Rectal smooth muscle tissue (tissue), 1 donor: ENCODE measurements around the gene IQSEC3.
"Not testable (repeated sequence)": the region's sequence is repeated elsewhere in the genome, so short reads cannot be mapped to it uniquely, and the experiment has no call there.

Source experiments
- H3K27ac ChIP-seq: one replicate; pipeline ENCODE4 v1.7.0; 2013; ENCODE audit warnings: low read depth, low read length, inconsistent platforms
- H3K27me3 ChIP-seq: one replicate; pipeline ENCODE4 v1.7.0; 2013; ENCODE audit warnings: low read length; ENCODE audit not compliant: control insufficient read depth, insufficient read depth
- H3K36me3 ChIP-seq: one replicate; pipeline ENCODE4 v1.7.0; 2013; ENCODE audit warnings: low read length; ENCODE audit not compliant: control insufficient read depth, insufficient read depth
- H3K4me1 ChIP-seq: one replicate; pipeline ENCODE4 v1.7.0; 2013; ENCODE audit warnings: low read length; ENCODE audit not compliant: control insufficient read depth, insufficient read depth
- H3K4me3 ChIP-seq: one replicate; pipeline ENCODE4 v1.7.0; 2013; ENCODE audit warnings: low read length
- H3K9ac ChIP-seq: one replicate; pipeline ENCODE4 v1.7.0; 2013; ENCODE audit warnings: low read length

The IQSEC3 gene

DNA sequence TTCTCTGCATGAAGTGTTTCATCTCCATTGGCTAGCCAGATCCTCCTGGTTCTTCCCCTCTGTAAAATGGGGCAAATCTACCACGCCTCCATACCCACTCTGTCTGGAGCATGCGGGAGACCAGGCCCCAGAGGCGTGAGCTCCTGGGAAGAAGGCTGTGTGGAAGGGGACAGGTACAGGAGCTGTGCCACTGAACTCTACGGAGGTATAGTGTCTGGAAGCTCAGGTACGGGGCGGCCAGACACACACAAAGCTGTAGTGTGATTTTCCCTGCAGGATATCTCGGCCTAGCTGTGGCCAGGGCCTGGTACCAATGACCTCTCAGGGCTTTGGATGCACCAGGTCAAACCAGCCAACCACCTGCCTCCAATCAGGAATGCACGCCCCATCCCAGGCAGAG is 10.0 kb downstream of the IQSEC3 start:
- not testable (repeated sequence) for H3K4me1 ChIP-seq, H3K27me3 ChIP-seq, H3K9ac ChIP-seq

GRCh38 chr12:77101-77719 is 10.6 kb downstream of the IQSEC3 start:
- H3K9ac ChIP-seq, H3K4me3 ChIP-seq, H3K4me1 ChIP-seq, H3K27ac ChIP-seq, H3K27me3 ChIP-seq, H3K36me3 ChIP-seq: not testable (repeated sequence)

More for the DNA sequence above, 10.0 kb downstream of the IQSEC3 start:
- H3K4me3 ChIP-seq, H3K36me3 ChIP-seq, H3K27ac ChIP-seq: not testable (repeated sequence)

DNA sequence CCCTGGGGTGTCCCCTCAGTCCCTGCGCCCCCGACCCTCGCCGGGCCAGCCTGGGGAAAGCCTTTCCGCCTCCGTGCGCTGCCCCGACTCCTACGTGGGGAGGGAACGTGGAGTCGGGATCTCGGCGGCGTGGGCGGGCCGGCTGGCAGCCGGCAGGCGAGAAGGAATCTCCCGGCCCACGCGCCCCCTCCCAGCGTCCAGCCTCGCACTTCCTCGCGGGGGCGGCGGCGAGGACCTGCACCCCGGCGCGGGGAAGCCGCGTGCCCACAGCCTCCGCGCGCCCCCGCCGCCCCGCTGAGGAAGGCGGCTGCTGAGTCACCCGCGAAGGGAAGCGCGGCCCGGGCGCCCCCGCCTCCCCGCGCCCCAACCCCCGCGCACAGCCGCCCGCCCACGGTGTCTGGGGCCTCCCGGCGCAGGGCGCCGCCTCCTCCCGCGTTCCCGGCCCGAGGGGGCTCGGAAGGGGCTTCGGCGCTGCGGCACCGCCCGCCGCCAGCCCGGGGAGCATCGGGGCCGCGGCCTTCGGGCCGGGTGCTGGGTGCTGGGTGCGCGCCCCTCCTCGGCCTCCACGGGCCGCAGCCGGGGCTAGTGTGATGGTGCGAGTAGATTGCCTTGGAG is 11.3 kb downstream of the IQSEC3 start:
- H3K9ac ChIP-seq, H3K36me3 ChIP-seq, H3K4me1 ChIP-seq, H3K27me3 ChIP-seq, H3K27ac ChIP-seq, H3K4me3 ChIP-seq: not testable (repeated sequence)

GRCh38 chr12:78981-79380 is 12.4 kb downstream of the IQSEC3 start:
- Histone ChIP-seq H3K27ac (no peak overlapping the region), H3K27me3 (peaks cover 6% of the 10 kb centered on the region), H3K4me1 (no peaks in the 10 kb centered on the region), H3K9ac (no peak overlapping the region), H3K36me3 (no peaks in the 10 kb centered on the region), H3K4me3 (no peak overlapping the region)

- no peaks in the 10 kb centered on the region for H3K4me1 ChIP-seq
- H3K27me3 ChIP-seq = peaks cover 6% of the 10 kb centered on the region
- no peak overlapping the region for H3K27ac ChIP-seq
Observed at GRCh38 chr12:80681-81190, 14.2 kb downstream of the IQSEC3 start.

DNA sequence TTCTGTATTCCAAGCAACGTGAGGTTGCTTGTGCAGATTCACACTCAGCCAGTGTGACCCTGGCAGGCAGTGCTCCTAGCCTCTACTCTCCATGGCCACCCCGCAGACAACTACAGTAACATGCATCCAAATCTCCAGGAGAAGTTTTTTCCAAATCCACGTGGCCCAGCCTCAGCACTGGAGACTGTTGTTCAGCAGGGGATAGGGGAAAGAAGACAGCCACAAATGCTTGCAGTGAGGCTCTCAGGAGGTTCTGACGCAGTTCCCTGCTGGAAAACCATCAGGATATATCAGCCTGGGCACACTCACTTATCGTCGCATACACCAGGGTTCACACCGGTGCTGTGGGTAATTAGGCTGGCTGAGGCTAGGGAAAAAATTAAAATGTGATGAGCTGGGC is 16.2 kb downstream of the IQSEC3 start:
- no peaks in the 10 kb centered on the region for H3K4me1 ChIP-seq
- no peaks in the 10 kb centered on the region for H3K36me3 ChIP-seq
- peaks cover 3% of the 10 kb centered on the region for H3K27me3 ChIP-seq
- H3K4me3 ChIP-seq = no peak overlapping the region
- H3K9ac ChIP-seq = no peak overlapping the region
- no peak overlapping the region for H3K27ac ChIP-seq

More at GRCh38 chr12:80681-81190, 14.2 kb downstream of the IQSEC3 start:
- H3K36me3 ChIP-seq = no peaks in the 10 kb centered on the region
- H3K9ac ChIP-seq = no peak overlapping the region
- H3K4me3 ChIP-seq = no peak overlapping the region

GRCh38 chr12:84056-84455 is 17.5 kb downstream of the IQSEC3 start:
- Histone ChIP-seq H3K9ac (no peak overlapping the region), H3K4me1 (no peaks in the 10 kb centered on the region), H3K27ac (no peak overlapping the region), H3K36me3 (no peaks in the 10 kb centered on the region), H3K4me3 (no peak overlapping the region), H3K27me3 (peaks cover 3% of the 10 kb centered on the region)

DNA sequence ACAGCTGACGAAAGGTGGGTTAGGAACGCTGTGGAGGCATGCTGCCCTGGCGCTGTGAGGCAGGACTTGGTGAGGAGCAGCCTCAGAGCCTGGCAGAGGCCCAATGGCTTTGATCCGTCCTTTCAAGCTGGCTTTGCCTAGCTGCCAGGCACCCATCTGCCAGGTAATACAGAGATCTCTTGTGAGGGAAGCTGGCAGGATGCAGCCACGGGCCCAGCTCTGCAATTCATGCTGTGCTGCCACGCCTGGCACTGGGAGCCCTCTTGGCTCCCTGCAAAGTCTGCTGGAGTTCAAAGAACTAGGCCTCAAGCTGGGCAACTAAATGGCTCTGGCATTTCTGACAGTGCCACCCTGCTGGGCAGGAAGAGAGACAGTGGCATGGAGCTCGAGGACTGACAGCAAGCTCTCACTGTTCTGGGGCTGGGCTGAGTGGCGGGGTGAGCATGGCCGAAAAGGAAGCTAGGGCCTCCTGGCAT is 18.7 kb downstream of the IQSEC3 start:
- Histone ChIP-seq H3K27me3 (peaks cover 3% of the 10 kb centered on the region), H3K4me1 (no peaks in the 10 kb centered on the region)

DNA sequence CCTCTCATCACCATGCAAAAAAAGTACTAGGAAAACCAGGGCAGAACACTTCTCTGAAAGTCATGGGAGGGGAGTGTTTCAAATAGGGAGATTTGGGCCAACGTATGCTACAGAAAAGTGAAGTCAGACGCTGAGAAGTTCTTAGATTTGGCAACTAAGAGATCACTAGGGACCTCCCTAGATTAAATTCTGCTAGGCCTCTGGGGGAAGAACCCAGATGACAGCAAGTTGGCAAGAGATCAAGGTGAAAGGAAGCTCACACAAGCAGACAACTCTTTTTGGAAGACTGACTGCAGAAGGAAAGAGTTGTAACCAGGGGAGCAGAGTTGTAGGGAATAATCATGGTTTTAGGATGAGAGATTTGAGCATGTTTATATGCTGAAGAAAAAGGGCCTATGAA is 20.7 kb downstream of the IQSEC3 start:
- no peak overlapping the region for H3K4me3 ChIP-seq
- no peaks in the 10 kb centered on the region for H3K27me3 ChIP-seq
- H3K36me3 ChIP-seq = no peaks in the 10 kb centered on the region
- H3K4me1 ChIP-seq = no peaks in the 10 kb centered on the region
- H3K9ac ChIP-seq = no peak overlapping the region
- no peak overlapping the region for H3K27ac ChIP-seq

More for the DNA sequence above, 18.7 kb downstream of the IQSEC3 start:
- no peak overlapping the region for H3K4me3 ChIP-seq
- H3K27ac ChIP-seq = no peak overlapping the region
- H3K36me3 ChIP-seq = no peaks in the 10 kb centered on the region
- no peak overlapping the region for H3K9ac ChIP-seq

- H3K4me1 ChIP-seq = no peaks in the 10 kb centered on the region
- H3K27ac ChIP-seq = no peak overlapping the region
- H3K36me3 ChIP-seq = no peaks in the 10 kb centered on the region
- no peak overlapping the region for H3K4me3 ChIP-seq
- H3K27me3 ChIP-seq = no peaks in the 10 kb centered on the region
- no peak overlapping the region for H3K9ac ChIP-seq
Observed at GRCh38 chr12:87856-88255, 21.3 kb downstream of the IQSEC3 start.

DNA sequence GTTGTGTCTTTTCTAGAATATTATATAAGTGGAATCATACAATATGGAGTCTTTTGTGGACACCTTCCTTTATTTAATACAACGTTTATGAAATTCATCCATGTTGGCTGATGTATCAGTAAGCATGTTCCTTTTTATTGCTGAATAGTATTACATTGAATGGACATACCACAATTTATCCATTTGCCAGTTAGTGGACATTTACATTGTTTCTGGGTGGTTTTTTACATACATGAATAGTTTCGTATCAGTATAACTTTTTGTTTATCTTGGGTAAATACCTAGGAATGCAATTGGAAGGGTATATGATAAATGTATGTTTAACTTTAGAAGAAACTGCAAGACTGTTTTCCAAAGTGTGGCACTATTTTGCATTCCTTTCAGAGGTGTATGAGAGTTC is 23.1 kb downstream of the IQSEC3 start:
- no peak overlapping the region for H3K9ac ChIP-seq
- H3K4me1 ChIP-seq = no peaks in the 10 kb centered on the region
- H3K27me3 ChIP-seq = no peaks in the 10 kb centered on the region
- H3K36me3 ChIP-seq = no peaks in the 10 kb centered on the region
- H3K4me3 ChIP-seq = no peak overlapping the region
- H3K27ac ChIP-seq = no peak overlapping the region

- H3K4me3 ChIP-seq = no peak overlapping the region
- no peak overlapping the region for H3K27ac ChIP-seq
- no peak overlapping the region for H3K9ac ChIP-seq
- no peaks in the 10 kb centered on the region for H3K27me3 ChIP-seq
- H3K4me1 ChIP-seq = no peaks in the 10 kb centered on the region
- no peaks in the 10 kb centered on the region for H3K36me3 ChIP-seq
Observed at GRCh38 chr12:91213-91612, 24.6 kb downstream of the IQSEC3 start.
